Fibroblast of pulmonary artery (primary cell): ENCODE data around the gene SPATA46.

ENCODE experiments used
- DNase-seq: peaks from one replicate; pipeline ENCODE4 v3.0.0-alpha.2; 2010; ENCODE audit warnings: low read depth
- H3K4me3 ChIP-seq: replicated peaks from 2 replicates; pipeline ENCODE4 v1.5.1; 2011; ENCODE audit warnings: low read depth, mild to moderate bottlenecking, control low read depth, low read length, moderate library complexity
- TF ChIP-seq, protein P1 (sequence below): IDR thresholded peaks from 2 replicates; pipeline ENCODE4 v1.5.1; 2011; ENCODE audit warnings: mild to moderate bottlenecking, control low read depth, low read length, inconsistent platforms; ENCODE audit errors: missing control alignments

The SPATA46 gene

DNA sequence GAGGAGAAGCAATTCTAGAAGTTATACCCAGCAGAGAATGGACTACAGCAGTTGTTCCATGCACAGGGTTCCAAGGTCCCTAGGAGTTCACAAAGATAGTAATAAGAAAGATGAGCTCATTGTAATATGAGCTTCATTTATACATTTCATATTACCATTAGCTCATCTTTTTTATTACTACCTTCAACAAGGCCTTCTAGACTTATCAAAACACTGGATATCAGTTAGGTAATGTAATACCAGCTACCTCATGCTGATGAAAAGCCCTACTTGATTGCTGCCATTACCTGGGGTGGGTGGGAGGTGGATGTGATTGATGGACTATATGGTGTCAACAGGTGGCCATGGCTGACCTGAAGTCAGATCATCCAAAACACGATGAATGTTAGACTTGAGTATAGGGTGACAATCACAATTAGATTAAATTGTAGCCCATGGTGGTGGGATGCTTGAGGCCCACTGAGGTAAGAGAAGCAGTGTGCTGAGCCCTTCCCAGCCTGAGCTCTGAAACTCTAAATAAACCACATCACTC, 34.1 kb downstream of the SPATA46 start:
- TF ChIP-seq, protein P1, sequence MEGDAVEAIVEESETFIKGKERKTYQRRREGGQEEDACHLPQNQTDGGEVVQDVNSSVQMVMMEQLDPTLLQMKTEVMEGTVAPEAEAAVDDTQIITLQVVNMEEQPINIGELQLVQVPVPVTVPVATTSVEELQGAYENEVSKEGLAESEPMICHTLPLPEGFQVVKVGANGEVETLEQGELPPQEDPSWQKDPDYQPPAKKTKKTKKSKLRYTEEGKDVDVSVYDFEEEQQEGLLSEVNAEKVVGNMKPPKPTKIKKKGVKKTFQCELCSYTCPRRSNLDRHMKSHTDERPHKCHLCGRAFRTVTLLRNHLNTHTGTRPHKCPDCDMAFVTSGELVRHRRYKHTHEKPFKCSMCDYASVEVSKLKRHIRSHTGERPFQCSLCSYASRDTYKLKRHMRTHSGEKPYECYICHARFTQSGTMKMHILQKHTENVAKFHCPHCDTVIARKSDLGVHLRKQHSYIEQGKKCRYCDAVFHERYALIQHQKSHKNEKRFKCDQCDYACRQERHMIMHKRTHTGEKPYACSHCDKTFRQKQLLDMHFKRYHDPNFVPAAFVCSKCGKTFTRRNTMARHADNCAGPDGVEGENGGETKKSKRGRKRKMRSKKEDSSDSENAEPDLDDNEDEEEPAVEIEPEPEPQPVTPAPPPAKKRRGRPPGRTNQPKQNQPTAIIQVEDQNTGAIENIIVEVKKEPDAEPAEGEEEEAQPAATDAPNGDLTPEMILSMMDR: no peak
- H3K4me3 ChIP-seq: no peak overlapping the region
- DNase-seq: no peak

DNA sequence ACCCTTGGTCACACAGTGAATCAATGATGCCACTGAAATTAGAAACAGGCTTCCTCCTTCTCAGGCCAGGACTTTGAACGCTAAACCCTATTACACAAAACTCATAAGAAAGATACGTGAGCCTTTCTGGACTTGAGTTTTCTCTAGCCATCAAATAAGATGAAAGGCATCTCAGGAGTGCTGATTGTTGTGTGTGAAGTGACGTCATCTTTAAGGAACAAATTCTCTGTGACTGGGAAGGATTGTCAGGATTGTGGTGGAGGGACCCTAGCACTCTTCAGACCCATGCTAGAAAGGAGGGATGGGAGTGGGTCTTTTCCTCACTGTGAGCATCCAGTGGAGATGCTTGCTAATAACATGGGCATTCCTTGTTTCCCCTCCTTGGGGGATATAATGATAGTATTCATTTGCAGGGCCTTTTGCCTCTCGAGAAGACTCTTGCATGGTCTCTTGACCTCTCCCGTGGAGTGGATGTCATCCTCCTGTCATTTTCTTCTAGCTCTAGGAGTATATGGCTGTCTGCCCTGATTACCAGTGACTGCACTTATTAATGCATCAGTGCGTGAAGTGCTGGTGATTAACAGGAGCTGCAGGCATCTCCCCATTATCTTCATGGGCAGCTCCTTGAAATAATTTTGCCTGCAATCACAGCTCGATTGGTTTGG, 39.9 kb downstream of the SPATA46 start:
- H3K4me3 ChIP-seq: no peak overlapping the region
- no peak for DNase-seq
- TF ChIP-seq, protein P1: no peak

DNA sequence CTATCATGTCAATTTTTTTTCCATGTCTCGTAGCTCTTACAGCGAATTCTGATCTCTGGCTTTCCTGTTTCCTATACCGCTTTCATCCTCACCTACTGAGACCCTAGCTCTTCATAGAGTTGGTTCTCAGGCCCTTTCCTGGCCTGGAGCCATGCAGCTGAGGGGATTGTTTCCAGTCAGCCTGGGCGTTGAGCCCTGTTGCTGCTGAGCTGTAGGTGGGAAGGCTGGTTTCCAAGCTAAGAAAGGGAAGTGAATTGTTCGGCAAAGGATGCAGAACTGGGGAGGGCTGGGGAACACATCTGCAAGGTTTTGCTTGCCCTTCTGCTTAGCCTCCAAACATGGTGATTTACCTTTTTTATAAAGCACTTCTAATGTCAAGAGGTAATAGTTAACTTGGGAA, 41.5 kb downstream of the SPATA46 start:
- no peak for DNase-seq
- TF ChIP-seq, protein P1: no peak
- H3K4me3 ChIP-seq: no peak overlapping the region

DNA sequence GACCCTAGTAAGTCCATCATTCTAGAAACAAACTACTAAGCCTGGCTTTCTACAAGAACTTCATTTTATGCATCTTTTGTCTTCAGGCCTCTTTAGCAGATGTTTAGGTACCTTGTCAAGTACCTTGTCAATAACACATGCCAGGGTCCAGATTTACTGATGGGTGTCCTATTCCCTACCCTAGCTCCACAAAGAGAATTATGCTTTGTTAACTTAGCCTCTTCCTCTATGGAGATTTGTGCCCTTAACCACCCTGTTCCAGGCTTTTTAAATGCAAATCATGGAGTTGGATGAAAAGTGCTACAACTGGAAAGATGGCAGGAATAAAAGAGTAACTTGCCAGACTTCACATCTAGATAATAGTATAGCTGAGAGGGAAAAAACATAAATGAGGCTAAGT, 42.7 kb downstream of the SPATA46 start:
- no peak overlapping the region for H3K4me3 ChIP-seq
- TF ChIP-seq, protein P1: no peak
- no peak for DNase-seq

DNA sequence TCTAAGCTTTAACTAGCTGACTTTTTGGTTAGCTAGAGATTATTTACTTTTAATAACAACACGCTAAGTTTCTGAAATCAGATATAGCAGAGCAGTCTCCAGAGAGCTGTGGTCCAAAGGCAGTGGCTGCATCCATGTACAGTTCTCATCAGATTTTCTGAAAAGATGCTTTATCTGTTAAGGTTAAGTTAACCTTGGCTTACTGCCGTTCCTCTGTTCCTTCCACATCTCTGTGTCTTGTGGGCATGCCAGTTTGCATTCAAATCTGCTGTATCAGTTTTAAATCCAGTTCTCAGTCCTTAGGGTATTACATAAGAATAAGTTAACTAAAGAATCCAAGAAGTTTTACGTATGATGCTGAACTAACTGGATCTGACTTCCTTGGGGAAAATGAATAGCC, 46.8 kb downstream of the SPATA46 start:
- H3K4me3 ChIP-seq: no peak overlapping the region
- no peak for DNase-seq
- TF ChIP-seq, protein P1: no peak

DNA sequence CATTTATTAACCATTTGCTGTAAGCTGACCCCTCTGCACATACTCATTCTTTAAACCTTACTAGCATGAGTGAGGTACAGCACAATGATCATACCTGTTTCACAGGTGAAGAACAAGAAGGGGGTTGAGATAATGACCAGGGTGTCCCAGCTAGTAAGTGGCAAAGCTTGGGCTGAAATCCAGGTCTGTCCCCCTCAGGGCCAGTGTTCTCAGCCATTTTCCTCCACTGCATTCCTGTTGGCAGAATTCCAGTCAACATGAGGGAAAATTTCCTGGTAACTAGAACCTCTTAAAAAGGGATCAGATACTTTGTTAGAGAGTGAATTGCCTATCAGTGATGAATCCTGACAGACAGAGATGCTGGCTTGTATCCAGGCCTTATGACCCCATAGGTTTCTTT, 48.1 kb downstream of the SPATA46 start:
- no peak overlapping the region for H3K4me3 ChIP-seq
- TF ChIP-seq, protein P1: no peak
- no peak for DNase-seq

DNA sequence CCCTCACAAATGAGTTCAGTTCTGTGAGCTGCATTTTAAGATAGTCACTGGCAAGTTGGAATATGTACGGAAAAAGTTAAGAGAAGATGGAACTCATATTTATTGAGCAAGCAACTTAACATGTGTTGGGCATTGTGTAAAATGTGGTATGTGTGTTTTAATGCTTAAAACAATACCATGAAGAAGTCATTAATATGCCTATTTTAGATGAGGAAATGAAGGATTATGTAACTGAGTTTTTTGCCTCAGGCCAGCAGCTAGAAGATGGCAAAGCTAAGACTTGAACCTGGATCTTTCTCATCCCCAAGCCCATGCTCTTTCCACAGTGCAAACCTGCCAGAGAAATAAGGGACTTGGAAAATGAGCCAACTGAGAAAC, 48.9 kb downstream of the SPATA46 start:
- TF ChIP-seq, protein P1: no peak
- no peak for DNase-seq
- H3K4me3 ChIP-seq: no peak overlapping the region
